NCI-H446 treated with DMSO at 0.1 percent for 48 hours (cell line): ENCODE data around the gene SNTG2.
"Not testable (repeated sequence)": the region's sequence is repeated elsewhere in the genome, so short reads cannot be mapped to it uniquely, and the experiment has no call there.

Source experiments
- DNase-seq: peaks from one replicate; lab custom pipeline; 2025; lab: John Stamatoyannopoulos, UW

SNTG2 gene

GRCh38 chr2:950080-950966, at the start of gene SNTG2:
Gene SNTG2 (plus strand): TSS chr2:950849. CDS start chr2:950997, 148 bp downstream.
- no peak for DNase-seq

GRCh38 chr2:902584-902983, 48.1 kb upstream of the SNTG2 start:
- no peak for DNase-seq

GRCh38 chr2:903223-903900, 47.3 kb upstream of the SNTG2 start:
- DNase-seq = no peak

GRCh38 chr2:904246-905024, 46.2 kb upstream of the SNTG2 start:
- DNase-seq = no peak

- DNase-seq = no peak
Measured at GRCh38 chr2:905091-905832, 45.4 kb upstream of the SNTG2 start.

- no peak for DNase-seq
Measured at GRCh38 chr2:905833-906140, 44.9 kb upstream of the SNTG2 start.

GRCh38 chr2:907706-908105, 42.9 kb upstream of the SNTG2 start:
- DNase-seq = no peak

GRCh38 chr2:908568-908967, 42.1 kb upstream of the SNTG2 start:
- no peak for DNase-seq

GRCh38 chr2:909764-910379, 40.8 kb upstream of the SNTG2 start:
- DNase-seq = not testable (repeated sequence)

GRCh38 chr2:910698-911097, 40.0 kb upstream of the SNTG2 start:
- no peak for DNase-seq

GRCh38 chr2:915979-916378, 34.7 kb upstream of the SNTG2 start:
- no peak for DNase-seq

GRCh38 chr2:916935-917334, 33.7 kb upstream of the SNTG2 start:
- DNase-seq = no peak

- DNase-seq = no peak
Measured at GRCh38 chr2:919672-920071, 31.0 kb upstream of the SNTG2 start.

- DNase-seq = no peak
Measured at GRCh38 chr2:920573-920972, 30.1 kb upstream of the SNTG2 start.

- DNase-seq = no peak
Measured at GRCh38 chr2:920999-921398, 29.6 kb upstream of the SNTG2 start.

- no peak for DNase-seq
Measured at GRCh38 chr2:922185-922584, 28.5 kb upstream of the SNTG2 start.

GRCh38 chr2:923832-924601, 26.6 kb upstream of the SNTG2 start:
- no peak for DNase-seq

GRCh38 chr2:924701-925100, 25.9 kb upstream of the SNTG2 start:
- DNase-seq = no peak

- no peak for DNase-seq
Measured at GRCh38 chr2:925309-925708, 25.3 kb upstream of the SNTG2 start.

- no peak for DNase-seq
Measured at GRCh38 chr2:925711-926110, 24.9 kb upstream of the SNTG2 start.

- DNase-seq = no peak
Measured at GRCh38 chr2:926259-926793, 24.3 kb upstream of the SNTG2 start.
